Activated CD4-positive, alpha-beta T cell treated with anti-CD3 and anti-CD28 coated beads, Interleukin-2, amount 50 U/mL, for 48 hours (primary cell): ENCODE measurements around the gene EPHA2.
A peak's percentile ranks its signal among the peaks of the same experiment; 100 is the strongest.
"Not testable (repeated sequence)": the region's sequence is repeated elsewhere in the genome, so short reads cannot be mapped to it uniquely, and the experiment has no call there.

Source experiments
- DNase-seq, 2 experiments: peaks; one replicate each; pipeline ENCODE4 v3.0.0-alpha.2; 2020

Gene EPHA2

GRCh38 chr1:16155537-16156410, at the start of gene EPHA2:
TSS of gene EPHA2 (minus strand) at chr1:16156069. CDS start at chr1:16155932, 137 bp downstream.
- DNase-seq: peak in 1 of 2 experiments; percentile 18

GRCh38 chr1:16205334-16205671, 49.4 kb upstream of the EPHA2 start:
- DNase-seq: no peak

- peak; percentile 47 to 53 for DNase-seq
These were observed 48.9 kb upstream of the EPHA2 start for GRCh38 chr1:16204634-16205333.

- DNase-seq: no peak
These were observed 48.3 kb upstream of the EPHA2 start for GRCh38 chr1:16204216-16204615.

GRCh38 chr1:16203550-16203949, 47.7 kb upstream of the EPHA2 start:
- DNase-seq: no peak

GRCh38 chr1:16202281-16203210, 46.7 kb upstream of the EPHA2 start:
- no peak for DNase-seq

- DNase-seq: no peak
These were observed 43.8 kb upstream of the EPHA2 start for GRCh38 chr1:16199700-16200099.

- DNase-seq: no peak
These were observed 43.3 kb upstream of the EPHA2 start for GRCh38 chr1:16199157-16199501.

GRCh38 chr1:16198444-16199156, 42.7 kb upstream of the EPHA2 start:
- DNase-seq: no peak

GRCh38 chr1:16196874-16197273, 41.0 kb upstream of the EPHA2 start:
- DNase-seq: no peak

- DNase-seq: not testable (repeated sequence)
These were observed 40.3 kb upstream of the EPHA2 start for GRCh38 chr1:16196139-16196538.

- DNase-seq: no peak
These were observed 39.6 kb upstream of the EPHA2 start for GRCh38 chr1:16195518-16195905.

GRCh38 chr1:16191916-16192546, 36.2 kb upstream of the EPHA2 start:
- no peak for DNase-seq

GRCh38 chr1:16191309-16191708, 35.4 kb upstream of the EPHA2 start:
- no peak for DNase-seq

- DNase-seq: no peak
These were observed 34.2 kb upstream of the EPHA2 start for GRCh38 chr1:16189921-16190621.

GRCh38 chr1:16189003-16189402, 33.1 kb upstream of the EPHA2 start:
- no peak for DNase-seq

GRCh38 chr1:16187748-16188401, 32.0 kb upstream of the EPHA2 start:
- peak; percentile 80 to 82 for DNase-seq

- no peak for DNase-seq
These were observed 30.9 kb upstream of the EPHA2 start for GRCh38 chr1:16186655-16187235.

- DNase-seq: no peak
These were observed 28.9 kb upstream of the EPHA2 start for GRCh38 chr1:16184557-16185303.
